ENCODE data around the gene MRPS9.

DNA sequence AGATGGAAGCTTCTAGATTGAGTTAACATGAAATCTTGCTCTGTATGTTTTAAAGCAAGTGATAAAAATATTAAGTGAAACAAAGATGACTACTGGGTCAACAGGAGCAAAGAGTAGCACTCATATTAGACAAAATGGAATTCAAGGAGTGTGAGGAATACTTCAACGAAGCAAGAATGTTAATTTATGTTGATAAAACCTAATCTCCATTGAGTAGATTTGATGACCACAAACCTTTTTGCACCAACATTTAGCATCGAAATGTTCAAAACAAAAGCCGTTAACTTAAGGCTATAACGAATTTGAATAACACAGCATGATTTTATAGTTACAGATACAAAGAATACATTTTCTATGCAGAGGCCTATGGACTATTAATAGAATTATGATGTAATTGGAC lies 35.7 kb downstream of the MRPS9 start:
- TF ChIP-seq, protein P1, sequence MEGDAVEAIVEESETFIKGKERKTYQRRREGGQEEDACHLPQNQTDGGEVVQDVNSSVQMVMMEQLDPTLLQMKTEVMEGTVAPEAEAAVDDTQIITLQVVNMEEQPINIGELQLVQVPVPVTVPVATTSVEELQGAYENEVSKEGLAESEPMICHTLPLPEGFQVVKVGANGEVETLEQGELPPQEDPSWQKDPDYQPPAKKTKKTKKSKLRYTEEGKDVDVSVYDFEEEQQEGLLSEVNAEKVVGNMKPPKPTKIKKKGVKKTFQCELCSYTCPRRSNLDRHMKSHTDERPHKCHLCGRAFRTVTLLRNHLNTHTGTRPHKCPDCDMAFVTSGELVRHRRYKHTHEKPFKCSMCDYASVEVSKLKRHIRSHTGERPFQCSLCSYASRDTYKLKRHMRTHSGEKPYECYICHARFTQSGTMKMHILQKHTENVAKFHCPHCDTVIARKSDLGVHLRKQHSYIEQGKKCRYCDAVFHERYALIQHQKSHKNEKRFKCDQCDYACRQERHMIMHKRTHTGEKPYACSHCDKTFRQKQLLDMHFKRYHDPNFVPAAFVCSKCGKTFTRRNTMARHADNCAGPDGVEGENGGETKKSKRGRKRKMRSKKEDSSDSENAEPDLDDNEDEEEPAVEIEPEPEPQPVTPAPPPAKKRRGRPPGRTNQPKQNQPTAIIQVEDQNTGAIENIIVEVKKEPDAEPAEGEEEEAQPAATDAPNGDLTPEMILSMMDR (optimal IDR thresholded peaks at IDR 0.05 in 1 of 3, IDR thresholded peaks at IDR 0.05 in 1 of 3, conservative IDR thresholded peaks at IDR 0.05 in 1 of 3; ENCODE audit: extremely low read depth in 1 of 3, insufficient read depth in 2 of 3, low read length in 3 of 3): no peak
- TF ChIP-seq EZH2 (IDR thresholded peaks at IDR 0.05; ENCODE audit: low read length): no peak
